HG03095 (cell line): ENCODE measurements around the gene PTGDR2.

Experiments used
- ATAC-seq: cut with Tn5 transposase; IDR thresholded peaks from one replicate; pipeline ENCODE4 v1.9.1; 2021; ENCODE audit warnings: moderate library complexity; ENCODE audit not compliant: unreplicated experiment

The PTGDR2 gene

GRCh38 chr11:60859616-60860250 lies 4.0 kb upstream of the PTGDR2 start:
- ATAC-seq, result no peak

GRCh38 chr11:60858731-60859464 lies 3.1 kb upstream of the PTGDR2 start:
- ATAC-seq, result no peak

GRCh38 chr11:60858236-60858635 lies 2.5 kb upstream of the PTGDR2 start:
- ATAC-seq, result no peak

- no peak for ATAC-seq
Measured at GRCh38 chr11:60857378-60858232, 1.9 kb upstream of the PTGDR2 start.

- no peak for ATAC-seq
Measured at GRCh38 chr11:60854847-60855725, 664 bp downstream of the PTGDR2 start.

- ATAC-seq, result no peak
Measured at GRCh38 chr11:60854140-60854846, 1.5 kb downstream of the PTGDR2 start.

GRCh38 chr11:60852982-60853950 lies 2.5 kb downstream of the PTGDR2 start:
- no peak for ATAC-seq

GRCh38 chr11:60852117-60852981 lies 3.4 kb downstream of the PTGDR2 start:
- no peak for ATAC-seq

GRCh38 chr11:60851327-60852104 lies 4.2 kb downstream of the PTGDR2 start:
- no peak for ATAC-seq

- no peak for ATAC-seq
Measured at GRCh38 chr11:60849641-60850520, 5.9 kb downstream of the PTGDR2 start.

GRCh38 chr11:60848714-60849151 lies 7.0 kb downstream of the PTGDR2 start:
- ATAC-seq, result no peak

- no peak for ATAC-seq
Measured at GRCh38 chr11:60847896-60848295, 7.9 kb downstream of the PTGDR2 start.

- no peak for ATAC-seq
Measured at GRCh38 chr11:60847281-60847680, 8.5 kb downstream of the PTGDR2 start.

- ATAC-seq, result no peak
Measured at GRCh38 chr11:60845338-60845737, 10.4 kb downstream of the PTGDR2 start.

GRCh38 chr11:60844870-60845221 lies 10.9 kb downstream of the PTGDR2 start:
- ATAC-seq, result no peak
